Measurements from ENCODE around the gene RNU6-9. TPM values are rescaled to one million over a fixed set of nuclear protein-coding genes. Genes with fewer than 3 reads are reported as not detected.

RNU6-9 gene
- total RNA-seq, 1 experiment from 2014 or later = not detected

DNA sequence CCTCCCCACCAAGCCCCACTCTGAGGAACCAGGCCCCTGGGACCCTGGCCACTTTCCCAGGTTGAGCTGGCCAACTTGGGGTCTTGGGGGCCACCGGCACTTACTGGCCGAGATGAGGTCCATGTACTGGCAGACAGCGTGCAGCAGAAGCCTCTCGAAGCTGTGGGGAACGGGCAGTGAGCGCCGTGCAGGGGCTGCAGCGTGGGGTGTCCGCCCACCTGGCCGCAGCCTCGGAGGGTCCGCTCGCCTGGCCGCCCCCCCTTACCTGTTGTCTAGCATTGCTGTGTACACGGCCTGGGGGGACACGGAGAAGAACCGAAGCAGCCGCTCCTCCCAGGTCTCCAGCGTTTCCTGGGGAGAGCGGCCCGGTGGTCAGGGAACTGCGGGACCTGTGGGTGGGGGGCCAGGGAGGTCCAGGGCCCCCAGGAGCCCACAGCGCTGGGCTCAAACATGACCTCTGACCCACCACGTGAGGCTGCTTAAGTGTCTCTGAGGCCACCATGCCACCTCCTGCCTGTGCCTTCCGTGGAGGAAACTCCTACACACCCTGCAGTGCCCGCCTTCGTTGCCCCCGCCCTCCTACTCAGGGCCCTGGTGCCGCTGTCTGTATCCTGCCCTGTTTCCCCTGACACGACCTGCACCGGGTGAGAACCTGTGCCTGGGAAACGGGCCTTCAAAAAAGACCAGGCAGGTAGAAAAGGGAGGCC is 6.2 kb downstream of the RNU6-9 start:
- 0 out of 2 replicates have a peak, but pooled peaks cover 6% of the 10 kb centered on the region for H3K36me3 Mint-ChIP-seq
- H3K9me3 Mint-ChIP-seq = no peaks in the 10 kb centered on the region
- ChIA-PET POLR2A (no interaction called here), CTCF (no interaction called here)
- peaks cover 2% of the 10 kb centered on the region; the same call in 1 of the 2 replicates for H3K4me1 Mint-ChIP-seq
- no peaks in the 10 kb centered on the region for H3K27me3 Mint-ChIP-seq (ENCODE audit: low read depth)
- no peak overlapping the region for H3K27ac Mint-ChIP-seq
- no peak overlapping the region for H3K4me3 Mint-ChIP-seq
- DNase-seq (ENCODE audit: low spot score) (no peak), ATAC-seq (no peak)
- TF ChIP-seq, protein P1, sequence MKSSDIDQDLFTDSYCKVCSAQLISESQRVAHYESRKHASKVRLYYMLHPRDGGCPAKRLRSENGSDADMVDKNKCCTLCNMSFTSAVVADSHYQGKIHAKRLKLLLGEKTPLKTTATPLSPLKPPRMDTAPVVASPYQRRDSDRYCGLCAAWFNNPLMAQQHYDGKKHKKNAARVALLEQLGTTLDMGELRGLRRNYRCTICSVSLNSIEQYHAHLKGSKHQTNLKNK (CRISPR knock-in tag; IDR thresholded peaks at IDR 0.05) = no peak
- TF ChIP-seq, protein P2, sequence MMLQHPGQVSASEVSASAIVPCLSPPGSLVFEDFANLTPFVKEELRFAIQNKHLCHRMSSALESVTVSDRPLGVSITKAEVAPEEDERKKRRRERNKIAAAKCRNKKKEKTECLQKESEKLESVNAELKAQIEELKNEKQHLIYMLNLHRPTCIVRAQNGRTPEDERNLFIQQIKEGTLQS (CRISPR knock-in tag; conservative IDR thresholded peaks at IDR 0.05) = no peak

DNA sequence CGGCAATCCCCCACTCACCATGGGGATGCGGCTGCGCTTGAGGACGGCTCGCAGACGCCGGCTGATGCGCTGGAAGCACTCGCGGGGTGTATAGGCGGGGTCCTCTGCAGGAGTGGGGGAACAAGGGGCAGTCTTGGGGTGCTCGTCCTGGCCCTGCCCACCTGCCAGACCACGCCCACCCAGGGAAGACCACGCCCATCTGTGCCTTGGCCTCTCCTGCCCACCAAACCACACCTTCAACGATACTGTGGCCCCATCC is 6.7 kb downstream of the RNU6-9 start:
- Mint-ChIP-seq H3K4me1 (peaks cover 2% of the 10 kb centered on the region; the same call in 1 of the 2 replicates), H3K27ac (no peak overlapping the region), H3K36me3 (0 out of 2 replicates have a peak, but pooled peaks cover 6% of the 10 kb centered on the region), H3K9me3 (no peaks in the 10 kb centered on the region), H3K27me3 (ENCODE audit: low read depth) (no peaks in the 10 kb centered on the region), H3K4me3 (no peak overlapping the region)
- ChIA-PET POLR2A (no interaction called here), CTCF (no interaction called here)
- ATAC-seq (peak; percentile 8; the same call in 1 of the 2 replicates), DNase-seq (ENCODE audit: low spot score) (no peak)
- 0 out of 2 replicates have a peak, but pooled peaks have one; percentile 37 for TF ChIP-seq FOXP1 (CRISPR knock-in tag; IDR thresholded peaks at IDR 0.05; ENCODE audit: borderline replicate concordance)
- TF ChIP-seq FOXK1 (CRISPR knock-in tag; IDR thresholded peaks at IDR 0.05) = no peak

DNA sequence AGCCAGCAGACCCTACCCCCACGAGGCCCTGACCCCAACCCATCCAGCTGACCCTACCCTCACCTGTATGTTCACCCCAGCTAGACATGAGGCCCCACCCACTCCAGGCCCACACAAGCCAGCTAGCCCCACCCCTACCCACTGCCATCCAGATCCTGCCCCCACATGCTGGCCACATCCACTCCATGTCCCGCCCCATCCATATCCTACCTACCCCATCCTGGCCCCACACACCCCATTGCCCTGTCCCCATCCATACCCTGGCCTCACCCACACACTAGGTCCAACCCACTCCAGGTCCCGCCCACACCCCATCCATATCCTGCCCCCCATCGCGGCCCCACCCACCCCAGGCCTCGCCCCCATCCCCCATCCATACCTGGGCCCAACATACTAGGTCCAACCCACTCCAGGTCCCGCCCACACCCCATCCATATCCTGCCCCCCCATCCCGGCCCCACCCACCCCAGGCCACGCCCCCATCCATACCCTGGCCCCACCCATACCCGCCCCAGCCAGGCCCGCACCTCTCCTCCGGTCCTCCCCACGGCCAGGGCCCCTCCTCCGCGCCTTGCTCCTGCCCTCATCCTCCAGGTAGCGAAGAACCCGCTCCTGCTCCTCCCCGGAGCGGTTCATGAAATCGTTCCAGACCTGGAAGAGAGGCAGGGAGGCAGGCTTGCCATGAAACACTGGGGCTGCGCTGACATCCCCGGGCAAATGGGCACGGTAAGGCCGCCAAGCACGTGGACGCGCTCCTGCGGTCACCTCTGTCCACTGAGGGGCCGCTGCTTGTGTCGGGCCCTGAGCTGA is 7.2 kb downstream of the RNU6-9 start:
- Mint-ChIP-seq H3K27me3 (ENCODE audit: low read depth) (no peaks in the 10 kb centered on the region), H3K4me1 (peaks cover 2% of the 10 kb centered on the region; the same call in 1 of the 2 replicates), H3K27ac (no peak overlapping the region), H3K36me3 (0 out of 2 replicates have a peak, but pooled peaks cover 6% of the 10 kb centered on the region), H3K9me3 (no peaks in the 10 kb centered on the region), H3K4me3 (no peak overlapping the region)
- POLR2A ChIA-PET = no interaction called here
- CTCF ChIA-PET = no interaction called here
- TF ChIP-seq ESRRA (CRISPR knock-in tag; IDR thresholded peaks at IDR 0.05; ENCODE audit: borderline replicate concordance) (no peak), FOXP1 (CRISPR knock-in tag; IDR thresholded peaks at IDR 0.05; ENCODE audit: borderline replicate concordance) (no peak), ZNF263 (CRISPR knock-in tag; IDR thresholded peaks at IDR 0.05; ENCODE audit: low read depth) (peak; percentile 92), FOXK1 (CRISPR knock-in tag; IDR thresholded peaks at IDR 0.05) (no peak), ETV6 (CRISPR knock-in tag; IDR thresholded peaks at IDR 0.05) (no peak), ZNF396 (CRISPR knock-in tag; IDR thresholded peaks at IDR 0.05; ENCODE audit: borderline replicate concordance) (no peak)
- TF ChIP-seq, protein P3, sequence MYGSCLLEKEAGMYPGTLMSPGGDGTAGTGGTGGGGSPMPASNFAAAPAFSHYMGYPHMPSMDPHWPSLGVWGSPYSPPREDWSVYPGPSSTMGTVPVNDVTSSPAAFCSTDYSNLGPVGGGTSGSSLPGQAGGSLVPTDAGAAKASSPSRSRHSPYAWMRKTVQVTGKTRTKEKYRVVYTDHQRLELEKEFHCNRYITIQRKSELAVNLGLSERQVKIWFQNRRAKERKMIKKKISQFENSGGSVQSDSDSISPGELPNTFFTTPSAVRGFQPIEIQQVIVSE (CRISPR knock-in tag; IDR thresholded peaks at IDR 0.05; ENCODE audit: borderline replicate concordance) = no peak
- peak; percentile 73 for DNase-seq (ENCODE audit: low spot score)
- peak; percentile 79 for ATAC-seq

DNA sequence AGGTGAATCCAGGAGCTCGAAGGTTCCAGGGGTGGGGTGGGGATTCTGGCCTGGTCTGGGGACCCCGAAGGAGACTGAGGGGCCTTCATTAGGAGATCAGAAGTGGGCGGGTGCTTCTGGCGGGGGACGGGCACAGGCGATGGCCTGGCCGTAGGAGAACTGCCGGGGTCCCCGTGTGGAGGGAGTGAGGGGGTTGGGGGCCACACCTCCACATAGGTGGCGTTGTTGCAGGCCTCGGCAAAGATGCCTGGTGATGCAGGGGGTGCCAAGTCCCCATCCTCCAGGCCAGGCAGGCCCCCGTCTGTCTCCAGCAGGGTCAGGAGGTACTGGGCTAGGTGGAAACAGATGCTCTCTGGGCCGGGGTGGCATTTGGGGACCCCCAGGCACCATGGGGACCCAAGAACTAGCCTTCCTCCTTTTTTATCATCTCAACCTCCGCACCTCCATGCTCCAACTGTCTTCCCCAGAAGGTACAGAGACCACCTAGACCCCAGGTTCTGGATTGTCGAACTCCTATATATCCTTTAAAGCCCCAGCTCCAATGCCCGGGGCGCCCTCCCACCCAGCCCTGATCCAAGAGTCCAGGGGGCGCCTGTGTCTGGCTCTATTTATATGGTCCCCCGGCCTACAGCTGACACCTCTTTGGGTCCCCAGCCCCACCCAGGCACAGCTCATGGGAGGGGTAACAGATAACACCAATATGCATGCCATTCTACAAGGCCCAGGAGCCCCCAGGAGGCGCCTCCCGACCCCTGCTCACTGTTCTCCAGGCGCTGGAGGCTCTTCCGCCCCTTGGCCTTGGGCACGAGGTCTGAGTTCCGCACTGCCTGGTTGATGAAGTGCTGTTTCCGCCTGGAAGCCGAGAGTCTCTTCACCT is 8.2 kb downstream of the RNU6-9 start:
- H3K36me3 Mint-ChIP-seq = 0 out of 2 replicates have a peak, but pooled peaks cover 6% of the 10 kb centered on the region
- H3K27me3 Mint-ChIP-seq (ENCODE audit: low read depth) = no peaks in the 10 kb centered on the region
- no peak overlapping the region for H3K27ac Mint-ChIP-seq
- H3K9me3 Mint-ChIP-seq = no peaks in the 10 kb centered on the region
- peaks cover 2% of the 10 kb centered on the region; the same call in 1 of the 2 replicates for H3K4me1 Mint-ChIP-seq
- no peak for ATAC-seq
- H3K4me3 Mint-ChIP-seq = no peak overlapping the region
- DNase-seq (ENCODE audit: low spot score) = no peak
- CTCF ChIA-PET = interaction anchor here (1.1 kb wide), 1 partner anchor 18 kb away, joined by 3 read pairs; no protein-coding TSS in a partner anchor
- POLR2A ChIA-PET = no interaction called here
- TF ChIP-seq, protein P4, sequence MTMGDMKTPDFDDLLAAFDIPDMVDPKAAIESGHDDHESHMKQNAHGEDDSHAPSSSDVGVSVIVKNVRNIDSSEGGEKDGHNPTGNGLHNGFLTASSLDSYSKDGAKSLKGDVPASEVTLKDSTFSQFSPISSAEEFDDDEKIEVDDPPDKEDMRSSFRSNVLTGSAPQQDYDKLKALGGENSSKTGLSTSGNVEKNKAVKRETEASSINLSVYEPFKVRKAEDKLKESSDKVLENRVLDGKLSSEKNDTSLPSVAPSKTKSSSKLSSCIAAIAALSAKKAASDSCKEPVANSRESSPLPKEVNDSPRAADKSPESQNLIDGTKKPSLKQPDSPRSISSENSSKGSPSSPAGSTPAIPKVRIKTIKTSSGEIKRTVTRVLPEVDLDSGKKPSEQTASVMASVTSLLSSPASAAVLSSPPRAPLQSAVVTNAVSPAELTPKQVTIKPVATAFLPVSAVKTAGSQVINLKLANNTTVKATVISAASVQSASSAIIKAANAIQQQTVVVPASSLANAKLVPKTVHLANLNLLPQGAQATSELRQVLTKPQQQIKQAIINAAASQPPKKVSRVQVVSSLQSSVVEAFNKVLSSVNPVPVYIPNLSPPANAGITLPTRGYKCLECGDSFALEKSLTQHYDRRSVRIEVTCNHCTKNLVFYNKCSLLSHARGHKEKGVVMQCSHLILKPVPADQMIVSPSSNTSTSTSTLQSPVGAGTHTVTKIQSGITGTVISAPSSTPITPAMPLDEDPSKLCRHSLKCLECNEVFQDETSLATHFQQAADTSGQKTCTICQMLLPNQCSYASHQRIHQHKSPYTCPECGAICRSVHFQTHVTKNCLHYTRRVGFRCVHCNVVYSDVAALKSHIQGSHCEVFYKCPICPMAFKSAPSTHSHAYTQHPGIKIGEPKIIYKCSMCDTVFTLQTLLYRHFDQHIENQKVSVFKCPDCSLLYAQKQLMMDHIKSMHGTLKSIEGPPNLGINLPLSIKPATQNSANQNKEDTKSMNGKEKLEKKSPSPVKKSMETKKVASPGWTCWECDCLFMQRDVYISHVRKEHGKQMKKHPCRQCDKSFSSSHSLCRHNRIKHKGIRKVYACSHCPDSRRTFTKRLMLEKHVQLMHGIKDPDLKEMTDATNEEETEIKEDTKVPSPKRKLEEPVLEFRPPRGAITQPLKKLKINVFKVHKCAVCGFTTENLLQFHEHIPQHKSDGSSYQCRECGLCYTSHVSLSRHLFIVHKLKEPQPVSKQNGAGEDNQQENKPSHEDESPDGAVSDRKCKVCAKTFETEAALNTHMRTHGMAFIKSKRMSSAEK (CRISPR knock-in tag; IDR thresholded peaks at IDR 0.05; ENCODE audit: borderline replicate concordance) = no peak
- TF ChIP-seq, protein P5, sequence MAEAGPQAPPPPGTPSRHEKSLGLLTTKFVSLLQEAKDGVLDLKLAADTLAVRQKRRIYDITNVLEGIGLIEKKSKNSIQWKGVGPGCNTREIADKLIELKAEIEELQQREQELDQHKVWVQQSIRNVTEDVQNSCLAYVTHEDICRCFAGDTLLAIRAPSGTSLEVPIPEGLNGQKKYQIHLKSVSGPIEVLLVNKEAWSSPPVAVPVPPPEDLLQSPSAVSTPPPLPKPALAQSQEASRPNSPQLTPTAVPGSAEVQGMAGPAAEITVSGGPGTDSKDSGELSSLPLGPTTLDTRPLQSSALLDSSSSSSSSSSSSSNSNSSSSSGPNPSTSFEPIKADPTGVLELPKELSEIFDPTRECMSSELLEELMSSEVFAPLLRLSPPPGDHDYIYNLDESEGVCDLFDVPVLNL (CRISPR knock-in tag; IDR thresholded peaks at IDR 0.05; ENCODE audit: borderline replicate concordance, low read depth) = no peak
- TF ChIP-seq, protein P6, sequence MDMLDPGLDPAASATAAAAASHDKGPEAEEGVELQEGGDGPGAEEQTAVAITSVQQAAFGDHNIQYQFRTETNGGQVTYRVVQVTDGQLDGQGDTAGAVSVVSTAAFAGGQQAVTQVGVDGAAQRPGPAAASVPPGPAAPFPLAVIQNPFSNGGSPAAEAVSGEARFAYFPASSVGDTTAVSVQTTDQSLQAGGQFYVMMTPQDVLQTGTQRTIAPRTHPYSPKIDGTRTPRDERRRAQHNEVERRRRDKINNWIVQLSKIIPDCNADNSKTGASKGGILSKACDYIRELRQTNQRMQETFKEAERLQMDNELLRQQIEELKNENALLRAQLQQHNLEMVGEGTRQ (CRISPR knock-in tag; IDR thresholded peaks at IDR 0.05) = no peak
- no peak for TF ChIP-seq RORB (CRISPR knock-in tag; IDR thresholded peaks at IDR 0.05)
- TF ChIP-seq ZNF219 (CRISPR knock-in tag; IDR thresholded peaks at IDR 0.05; ENCODE audit: borderline replicate concordance) = no peak
- TF ChIP-seq ZNF138 (CRISPR knock-in tag; conservative IDR thresholded peaks at IDR 0.05) = no peak

All from WTC11 (cell line).